ENCODE results near the gene CALN1.

- no peak for TF ChIP-seq CTCF (IDR thresholded peaks at IDR 0.05)
- TF ChIP-seq POLR2A (IDR thresholded peaks at IDR 0.05) = no peak
These were observed 543.3 kb downstream of the CALN1 start for GRCh38 chr7:71868797-71869196.

Data from heart left ventricle (tissue), 13 donors.